K562 (cell line): ENCODE measurements around the gene TRIO. TPM values are rescaled to one million over a fixed set of nuclear protein-coding genes. Genes with fewer than 3 reads are reported as not detected.

Source experiments
- ATAC-seq: fragments of 200-7000 bp; cut with Tn5 transposase; 3 replicates; pipeline ENCODE4 v1.9.1; 2020; ENCODE audit warnings: moderate library complexity
- BruUV-seq: library from RNA; stranded (reverse); fragments of 400-500 nt; replicated peaks from 2 replicates; lab custom pipeline; 2021; lab: Mats Ljungman, UMichigan
- CTCF ChIA-PET: fragments of 300-600 bp; formaldehyde crosslinking; extraction: SDS; loops from one replicate; lab custom pipeline; 2021; ENCODE audit warnings: low intra/inter-chr PET ratio; lab: Yijun Ruan, JAX
- POLR2A ChIA-PET: fragments of 300-600, 350-650 bp; sonication (Branson Sonifier 250); formaldehyde crosslinking; extraction: SDS; loops from one replicate; lab custom pipeline; 2021; ENCODE audit warnings: antibody characterized with exemption, inconsistent platforms; lab: Yijun Ruan, JAX
- DNase-seq, 4 experiments: peaks; one replicate each; pipeline versions ENCODE4 v3.0.0 to v3.0.0-alpha.2; 2011 to 2018; ENCODE audit warnings: low spot score in 3 of 4, mixed read lengths in 3 of 4; ENCODE audit errors: extremely low read depth in 1 of 4
- FAIRE-seq: peaks from 2 replicates; lab custom pipeline; 2011; peaks lifted over from hg19 to GRCh38; lab: Jason Lieb, UNC
- H2AFZ ChIP-seq: 2 replicates; pipeline ENCODE4 v1.6.0; 2011; ENCODE audit warnings: low read depth, low read length, control low read depth, inconsistent platforms
- H3K27ac ChIP-seq: fragments of 200-600 bp; 3 replicates; pipeline ENCODE4 v1.8.0; 2011; ENCODE audit warnings: low read depth, mild to moderate bottlenecking, control low read depth, inconsistent platforms, low read length, moderate library complexity, mixed read lengths; ENCODE audit errors: extremely low read depth
- H3K27me3 ChIP-seq, 2 experiments: fragments of 300-600 bp in 1 of 2; 2 replicates in 1 of 2; 3 replicates in 1 of 2; pipeline versions ENCODE4 v1.6.0 to v1.8.0; 2011; ENCODE audit warnings: inconsistent platforms in 2 of 2, low read length in 2 of 2, mild to moderate bottlenecking in 1 of 2, mixed read lengths in 1 of 2, moderate library complexity in 1 of 2; ENCODE audit not compliant: control insufficient read depth in 2 of 2, insufficient read depth in 2 of 2
- H3K36me3 ChIP-seq: fragments of 300-600 bp; 3 replicates; pipeline ENCODE4 v1.8.0; 2011; ENCODE audit warnings: mild to moderate bottlenecking, low read length, inconsistent platforms; ENCODE audit not compliant: control insufficient read depth, insufficient read depth
- H3K4me1 ChIP-seq, 2 experiments: fragments of 200-600 bp in 1 of 2; replicated peaks in 1 of 2; 2 replicates in 1 of 2; 3 replicates in 1 of 2; pipeline versions ENCODE4 v1.5.1 to v1.8.0; 2011; ENCODE audit warnings: inconsistent platforms in 2 of 2, low read length in 2 of 2, mild to moderate bottlenecking in 1 of 2, mixed read lengths in 1 of 2, moderate library complexity in 1 of 2; ENCODE audit not compliant: control insufficient read depth in 2 of 2, insufficient read depth in 2 of 2
- H3K4me2 ChIP-seq: 2 replicates; pipeline ENCODE4 v1.6.1; 2011; ENCODE audit warnings: low read length, control low read depth, inconsistent platforms, mixed read lengths; ENCODE audit not compliant: insufficient read depth
- H3K4me3 ChIP-seq: fragments of 200-600 bp; sonication (generic), shearing (Covaris generic); 2 replicates; pipeline ENCODE4 v1.5.1; 2016; ENCODE audit warnings: control low read depth, inconsistent platforms
- H3K79me2 ChIP-seq: fragments of 200-600 bp; 3 replicates; pipeline ENCODE4 v1.8.0; 2011; ENCODE audit warnings: low read length, inconsistent platforms; ENCODE audit not compliant: control insufficient read depth, insufficient read depth
- H3K9ac ChIP-seq, 2 experiments: 2 replicates each; pipeline versions ENCODE4 v1.6.0 to v1.6.1; 2011; ENCODE audit warnings: low read depth in 2 of 2, low read length in 2 of 2, control low read depth in 1 of 2, inconsistent platforms in 1 of 2, mild to moderate bottlenecking in 1 of 2, mixed read lengths in 1 of 2; ENCODE audit not compliant: insufficient read depth in 1 of 2
- H3K9me1 ChIP-seq: one replicate; pipeline ENCODE4 v1.6.0; 2011; ENCODE audit warnings: inconsistent platforms, mild to moderate bottlenecking, low read length, moderate library complexity; ENCODE audit not compliant: control insufficient read depth, insufficient read depth
- H3K9me3 ChIP-seq: replicated peaks from 2 replicates; pipeline ENCODE4 v1.5.1; 2011; ENCODE audit warnings: low read depth, low read length, inconsistent platforms; ENCODE audit not compliant: control insufficient read depth, insufficient read depth
- H4K20me1 ChIP-seq: replicated peaks from 2 replicates; pipeline ENCODE4 v1.6.1; 2011; ENCODE audit warnings: low read length, inconsistent platforms, mixed read lengths; ENCODE audit not compliant: control insufficient read depth, insufficient read depth
- BCL6 ChIP-seq: fragments of 250-450 bp; sonication (Bioruptor Pico); IDR thresholded peaks from 2 replicates; pipeline ENCODE4 v1.4.0; 2020
- CHD1 ChIP-seq: fragments of 200-600 bp; sonication (generic); IDR thresholded peaks from one replicate; pipeline ENCODE4 v1.6.1; 2012; ENCODE audit warnings: mild to moderate bottlenecking, moderate library complexity, low read length, inconsistent platforms
- JUN ChIP-seq, 2 experiments: sonication (generic) in 1 of 2; formaldehyde crosslinking in 1 of 2; IDR thresholded peaks; 2 replicates each; pipeline versions ENCODE4 v1.6.1 to v1.8.0; 2012 to 2022; ENCODE audit warnings: borderline replicate concordance in 2 of 2, mild to moderate bottlenecking in 2 of 2, improper control_type of control experiment in 1 of 2, low read depth in 1 of 2, low read length in 1 of 2, missing genetic modification reagents in 1 of 2
- ZBTB40 ChIP-seq, 2 experiments: fragments of 450-650 bp in 1 of 2; sonication (generic) in 1 of 2; formaldehyde crosslinking in 1 of 2; IDR thresholded peaks; 2 replicates each; pipeline versions ENCODE4 v1.7.1 to v1.9.0; 2016 to 2022; ENCODE audit warnings: inconsistent platforms in 1 of 2, mild to moderate bottlenecking in 1 of 2, missing genetic modification reagents in 1 of 2
- ZNF23 ChIP-seq: fragments of 250-450 bp; sonication (Bioruptor Pico); IDR thresholded peaks from 2 replicates; pipeline ENCODE4 v1.4.0; 2020; ENCODE audit warnings: mild to moderate bottlenecking
- WGBS: fragments of 100-300 bp; shearing (Covaris generic); methylation state at CpG from one replicate; pipeline ENCODE4 v1.1.6; 2016; ENCODE audit warnings: low coverage, mixed read lengths; ENCODE audit not compliant: insufficient coverage; ENCODE audit errors: missing lambda C conversion rate; 5-methylcytosine and 5-hydroxymethylcytosine counted together
- in situ Hi-C: fragments of 300-500 bp; cut with MboI; formaldehyde crosslinking; loops from 4 replicates; pipeline ENCODE4 v1.15.0; 2018; ENCODE audit warnings: inconsistent platforms, mixed read lengths
- intact Hi-C: fragments of 100-400 bp; cut with micrococcal nuclease; formaldehyde crosslinking; loops from 2 replicates; pipeline ENCODE4 v1.14.2; 2022
- polyA plus RNA-seq, 8 experiments: library from polyadenylated mRNA; depleted of rRNA in 4 of 8; stranded (reverse) in 5 of 8; unstranded in 3 of 8; fragments of >200 nt; fragmentation: Nextera tagmentation in 2 of 8; fragmentation: Illumina TruSeq in 1 of 8; extraction: Ambion mirVana in 2 of 8; extraction: Trizol in 1 of 8; gene quantifications; 2 replicates each; pipeline versions ENCODE4 v1.2.1 to v1.2.3, GENCODE V29; 2011 to 2014; ENCODE audit warnings: inconsistent platforms in 1 of 8, missing spikeins in 1 of 8
- total RNA-seq, 7 experiments: library from RNA; depleted of rRNA in 6 of 7; stranded (reverse); fragments of >200 nt in 6 of 7; fragmentation: Illumina TruSeq in 2 of 7; extraction: Trizol in 2 of 7; gene quantifications; 2 replicates each; pipeline versions ENCODE4 v1.2.1 to v1.2.3, GENCODE V29; 2011 to 2021; ENCODE audit warnings: low replicate concordance in 1 of 7
- TF ChIP-seq, protein P1 (sequence below): fragments of 450-650 bp; IDR thresholded peaks from 2 replicates; pipeline ENCODE4 v1.6.1; 2016; ENCODE audit warnings: mild to moderate bottlenecking

TRIO gene
- total and polyA plus RNA-seq, 9 of the 15 experiments (the other 6 are each of a cell fraction or from before 2014, with no cell fraction given): 0.24 to 5.0 (median 1.1) TPM

DNA sequence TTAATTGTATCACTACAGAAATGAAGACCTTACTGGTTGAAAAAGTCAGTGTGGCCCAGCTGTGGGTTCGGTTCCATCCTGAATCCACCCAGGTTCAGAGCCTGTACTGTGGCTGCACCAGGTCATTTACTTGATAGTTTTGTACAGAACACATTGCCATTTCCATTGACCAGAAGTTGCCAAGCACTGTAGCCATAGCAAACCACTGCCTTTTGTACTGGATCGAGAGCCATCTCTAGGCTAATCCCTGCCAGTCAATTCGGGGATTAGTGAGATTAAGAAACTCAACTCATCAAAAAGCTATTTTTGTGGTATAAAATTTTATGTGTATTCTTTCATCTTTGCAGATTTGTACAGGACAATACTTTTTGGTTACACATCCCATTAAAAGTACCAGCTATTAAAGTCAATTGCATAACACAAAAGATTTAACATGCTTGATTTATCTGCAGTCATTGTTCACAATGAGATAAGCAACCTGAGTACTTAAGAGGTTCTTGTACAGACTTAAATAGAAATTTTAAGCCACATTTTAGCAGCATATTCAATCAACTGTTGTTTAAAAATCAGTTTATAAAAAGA, 329.9 kb downstream of the TRIO start (continued):
- TF ChIP-seq, protein P1, sequence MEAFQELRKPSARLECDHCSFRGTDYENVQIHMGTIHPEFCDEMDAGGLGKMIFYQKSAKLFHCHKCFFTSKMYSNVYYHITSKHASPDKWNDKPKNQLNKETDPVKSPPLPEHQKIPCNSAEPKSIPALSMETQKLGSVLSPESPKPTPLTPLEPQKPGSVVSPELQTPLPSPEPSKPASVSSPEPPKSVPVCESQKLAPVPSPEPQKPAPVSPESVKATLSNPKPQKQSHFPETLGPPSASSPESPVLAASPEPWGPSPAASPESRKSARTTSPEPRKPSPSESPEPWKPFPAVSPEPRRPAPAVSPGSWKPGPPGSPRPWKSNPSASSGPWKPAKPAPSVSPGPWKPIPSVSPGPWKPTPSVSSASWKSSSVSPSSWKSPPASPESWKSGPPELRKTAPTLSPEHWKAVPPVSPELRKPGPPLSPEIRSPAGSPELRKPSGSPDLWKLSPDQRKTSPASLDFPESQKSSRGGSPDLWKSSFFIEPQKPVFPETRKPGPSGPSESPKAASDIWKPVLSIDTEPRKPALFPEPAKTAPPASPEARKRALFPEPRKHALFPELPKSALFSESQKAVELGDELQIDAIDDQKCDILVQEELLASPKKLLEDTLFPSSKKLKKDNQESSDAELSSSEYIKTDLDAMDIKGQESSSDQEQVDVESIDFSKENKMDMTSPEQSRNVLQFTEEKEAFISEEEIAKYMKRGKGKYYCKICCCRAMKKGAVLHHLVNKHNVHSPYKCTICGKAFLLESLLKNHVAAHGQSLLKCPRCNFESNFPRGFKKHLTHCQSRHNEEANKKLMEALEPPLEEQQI: no peak
- TF ChIP-seq CHD1: no peak
- TF ChIP-seq JUN (IDR thresholded peaks at IDR 0.05; ENCODE audit: borderline replicate concordance, low read depth, low read length): no peak
- TF ChIP-seq JUN (CRISPR knock-in tag; IDR thresholded peaks at IDR 0.05; ENCODE audit: borderline replicate concordance): no peak
- no peak for TF ChIP-seq BCL6 (CRISPR knock-in tag)
- TF ChIP-seq, all 486 proteins: peak for 0

DNA sequence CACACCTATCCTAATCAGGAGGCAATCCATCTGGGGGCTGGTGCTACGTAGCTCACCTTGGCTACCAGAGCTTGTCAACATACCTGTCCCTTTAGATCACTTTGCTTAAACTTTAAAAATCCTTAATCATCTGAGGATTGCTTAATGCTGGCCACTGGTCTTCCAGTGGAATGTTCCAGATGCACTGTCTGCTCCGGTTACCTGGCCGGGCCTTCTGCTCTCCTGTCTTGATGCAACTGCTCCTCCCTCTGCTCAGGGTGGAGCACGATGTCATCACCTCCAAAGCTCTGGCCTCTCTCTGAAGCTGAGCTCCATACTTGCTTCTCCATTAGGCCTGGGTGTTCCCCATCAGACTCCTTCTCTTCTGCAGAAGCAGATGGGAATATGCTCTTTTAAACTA, 331.9 kb downstream of the TRIO start:
- intact Hi-C loops: no loop called here
- Histone ChIP-seq H4K20me1 (no peaks in the 10 kb centered on the region), H3K27ac (no peak overlapping the region), H3K9me1 (peaks cover 3% of the 10 kb centered on the region), H3K4me2 (no peak overlapping the region), H3K9me3 (no peaks in the 10 kb centered on the region), H3K36me3 (no peaks in the 10 kb centered on the region), H3K9ac (no peak overlapping the region), H2AFZ (no peak overlapping the region), H3K4me1 (no peaks in the 10 kb centered on the region), H3K79me2 (no peaks in the 10 kb centered on the region), H3K27me3 (peaks cover 2 to 4% of the 10 kb centered on the region in 2 experiments; a peak in 2 of 5 replicates), H3K4me3 (no peak overlapping the region)
- in situ Hi-C loops: no loop called here
- 0% methylated on average over 4 of the region's 4 CpGs for WGBS
- FAIRE-seq (no peak), DNase-seq (no peak), ATAC-seq (no peak)
- no TSS peak for BruUV-seq
- POLR2A ChIA-PET: interaction anchor here (1.5 kb wide), 1 partner anchor 11 kb away, joined by 3 read pairs; no protein-coding TSS in a partner anchor
- CTCF ChIA-PET: no interaction called here
- no peak for TF ChIP-seq ZNF23 (CRISPR knock-in tag)
- TF ChIP-seq ZBTB40 (IDR thresholded peaks at IDR 0.05): no peak
- no peak for TF ChIP-seq ZBTB40 (CRISPR knock-in tag; IDR thresholded peaks at IDR 0.05)
